ENCODE data around the gene PRKN.

- no peak for TF ChIP-seq CTCF (IDR thresholded peaks at IDR 0.05; ENCODE audit: borderline replicate concordance, extremely low read depth, low read length, poor library complexity, severe bottlenecking)
- TF ChIP-seq EZH2 (IDR thresholded peaks at IDR 0.05; ENCODE audit: borderline replicate concordance, low read depth, low read length, severe bottlenecking) = no peak
These were observed 580.3 kb downstream of the PRKN start for GRCh38 chr6:162147281-162147680.

Data from DND-41 (cell line).